ENCODE measurements around the gene HDAC4. TPM values are rescaled to one million over a fixed set of nuclear protein-coding genes. Genes with fewer than 3 reads are reported as not detected.

HDAC4 gene
- total and polyA plus RNA-seq, 12 donors, result 3.7 to 40.0 (median 25.5) TPM

GRCh38 chr2:239077260-239077659, 323.6 kb downstream of the HDAC4 start:
- no peak overlapping the region for H3K27ac ChIP-seq
- peak in 1 of 2 donors; percentile 7 for DNase-seq
- intact Hi-C loops (cut with DNase I), result no loop called here
- peaks cover 0 to 98% (median 12%) of the 10 kb centered on the region in 9 donors for H3K36me3 ChIP-seq
- H3K9me3 ChIP-seq, result no peaks in the 10 kb centered on the region
- peaks cover 0 to 13% (median 0%) of the 10 kb centered on the region in 9 donors for H3K4me1 ChIP-seq
- H3K4me3 ChIP-seq, result no peak overlapping the region
- no peak for ATAC-seq
- H3K27me3 ChIP-seq, result no peaks in the 10 kb centered on the region
- no peak for TF ChIP-seq CTCF (IDR thresholded peaks at IDR 0.05)
- WGBS, 2 donors, result 98% methylated on average over 15 of the region's 15 CpGs

- Histone ChIP-seq H3K36me3 (peaks cover 0 to 97% (median 17%) of the 10 kb centered on the region in 9 donors), H3K27me3 (no peaks in the 10 kb centered on the region), H3K4me3 (no peak overlapping the region), H3K27ac (no peak overlapping the region), H3K9me3 (peaks cover 0 to 4% (median 0%) of the 10 kb centered on the region in 11 donors), H3K4me1 (peaks cover 0 to 13% (median 0%) of the 10 kb centered on the region in 9 donors)
- intact Hi-C loops (cut with DNase I), result no loop called here
- ATAC-seq (peak in 7 of 8 donors; percentile 7 to 61 (median 38)), DNase-seq (peak; percentile 34 to 62)
- TF ChIP-seq CTCF (IDR thresholded peaks at IDR 0.05), result no peak
- WGBS, 2 donors, result 75 to 85% methylated on average over 27 of the region's 27 CpGs
These were observed 324.7 kb downstream of the HDAC4 start for GRCh38 chr2:239075918-239076758.

GRCh38 chr2:239073745-239074530, 326.9 kb downstream of the HDAC4 start:
- H3K9me3 ChIP-seq, result peaks cover 0 to 4% (median 0%) of the 10 kb centered on the region in 11 donors
- H3K27me3 ChIP-seq, result no peaks in the 10 kb centered on the region
- peaks cover 0 to 88% (median 8%) of the 10 kb centered on the region in 9 donors for H3K36me3 ChIP-seq
- TF ChIP-seq CTCF (IDR thresholded peaks at IDR 0.05), result no peak
- H3K27ac ChIP-seq, result no peak overlapping the region
- ATAC-seq (peak in 3 of 8 donors; percentile 4 to 26 (median 12)), DNase-seq (no peak)
- intact Hi-C loops (cut with DNase I), result no loop called here
- no peak overlapping the region for H3K4me3 ChIP-seq
- 96 to 97% methylated on average over 18 of the region's 18 CpGs for WGBS, 2 donors
- H3K4me1 ChIP-seq, result peaks cover 0 to 13% (median 0%) of the 10 kb centered on the region in 9 donors

GRCh38 chr2:239073270-239073669, 327.6 kb downstream of the HDAC4 start:
- peak overlapping the region in 3 of 10 donors; percentile 40 to 43 (median 43) for H3K27ac ChIP-seq
- no peak for TF ChIP-seq CTCF (IDR thresholded peaks at IDR 0.05)
- peak; percentile 57 to 61 for DNase-seq

More at GRCh38 chr2:239073270-239073669, 327.6 kb downstream of the HDAC4 start:
- 63 to 66% methylated on average over 12 of the region's 12 CpGs for WGBS, 2 donors
- peaks cover 0 to 86% (median 8%) of the 10 kb centered on the region in 9 donors for H3K36me3 ChIP-seq
- peak; percentile 70 to 96 (median 90) for ATAC-seq
- H3K4me1 ChIP-seq, result peaks cover 0 to 13% (median 0%) of the 10 kb centered on the region in 9 donors
- H3K27me3 ChIP-seq, result no peaks in the 10 kb centered on the region
- peaks cover 0 to 4% (median 0%) of the 10 kb centered on the region in 11 donors for H3K9me3 ChIP-seq
- H3K4me3 ChIP-seq, result no peak overlapping the region
- intact Hi-C loops (cut with DNase I), result no loop called here
